GM21526 (cell line): Measurements from ENCODE around the gene IP6K1.
"Not testable (repeated sequence)": the region's sequence is repeated elsewhere in the genome, so short reads cannot be mapped to it uniquely, and the experiment has no call there.

Source experiments
- ATAC-seq: cut with Tn5 transposase; IDR thresholded peaks from one replicate; pipeline ENCODE4 v1.9.1; 2021; ENCODE audit warnings: moderate library complexity; ENCODE audit not compliant: unreplicated experiment, low FRiP score

The IP6K1 gene

GRCh38 chr3:49794926-49795905 lies 8.9 kb upstream of the IP6K1 start:
- no peak for ATAC-seq

- ATAC-seq, result no peak
These were observed 8.1 kb upstream of the IP6K1 start for GRCh38 chr3:49794431-49794830.

DNA sequence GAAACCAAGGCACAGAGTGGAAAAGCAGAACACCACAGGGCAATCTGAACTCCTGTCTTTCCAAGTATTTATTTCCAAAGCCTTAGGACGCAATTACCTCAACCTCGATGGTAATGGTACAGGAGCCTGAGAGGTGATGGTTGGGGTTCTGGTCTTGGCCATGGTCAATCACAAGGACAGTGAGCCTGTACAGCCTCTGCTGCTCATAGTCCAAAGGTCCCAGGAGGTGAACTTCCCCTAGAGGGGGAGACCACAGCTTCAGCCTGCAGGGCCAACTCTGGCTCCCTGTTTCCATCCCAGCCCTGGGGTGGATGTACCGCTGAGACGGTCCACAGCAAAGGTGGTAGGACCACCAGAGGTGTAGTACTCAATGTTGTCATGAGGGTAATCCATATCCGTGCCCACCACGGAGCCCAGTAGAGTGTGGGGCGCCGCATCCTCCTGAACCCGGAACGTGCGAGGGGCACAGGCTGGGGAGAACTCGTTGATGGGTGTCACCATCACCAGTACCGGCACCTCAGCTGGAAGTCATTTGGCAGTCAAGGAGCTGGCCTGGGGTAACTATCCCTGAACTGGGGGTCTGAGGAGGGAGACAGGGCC lies 7.2 kb upstream of the IP6K1 start:
- no peak for ATAC-seq

- no peak for ATAC-seq
These were observed 6.2 kb upstream of the IP6K1 start for GRCh38 chr3:49792371-49793150.

DNA sequence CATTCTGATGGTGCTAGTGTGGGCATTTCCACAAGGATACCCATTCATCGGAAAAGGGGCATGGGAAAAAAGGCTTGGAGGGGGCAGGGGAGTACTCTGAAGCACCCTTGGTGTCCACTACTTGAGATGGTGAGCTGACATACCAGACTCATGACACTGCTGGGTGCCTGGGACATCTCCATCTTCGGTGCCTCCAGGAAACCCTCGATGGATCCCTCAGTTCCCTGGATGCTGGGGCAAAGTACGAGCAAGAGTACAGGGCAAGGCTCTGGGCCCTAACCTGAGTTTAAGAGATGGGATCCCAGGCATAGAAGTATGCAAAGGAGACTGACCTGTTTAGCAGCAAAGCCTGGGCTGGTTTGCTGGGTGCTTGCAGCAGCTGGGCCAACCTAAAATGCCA lies 5.2 kb upstream of the IP6K1 start:
- no peak for ATAC-seq

DNA sequence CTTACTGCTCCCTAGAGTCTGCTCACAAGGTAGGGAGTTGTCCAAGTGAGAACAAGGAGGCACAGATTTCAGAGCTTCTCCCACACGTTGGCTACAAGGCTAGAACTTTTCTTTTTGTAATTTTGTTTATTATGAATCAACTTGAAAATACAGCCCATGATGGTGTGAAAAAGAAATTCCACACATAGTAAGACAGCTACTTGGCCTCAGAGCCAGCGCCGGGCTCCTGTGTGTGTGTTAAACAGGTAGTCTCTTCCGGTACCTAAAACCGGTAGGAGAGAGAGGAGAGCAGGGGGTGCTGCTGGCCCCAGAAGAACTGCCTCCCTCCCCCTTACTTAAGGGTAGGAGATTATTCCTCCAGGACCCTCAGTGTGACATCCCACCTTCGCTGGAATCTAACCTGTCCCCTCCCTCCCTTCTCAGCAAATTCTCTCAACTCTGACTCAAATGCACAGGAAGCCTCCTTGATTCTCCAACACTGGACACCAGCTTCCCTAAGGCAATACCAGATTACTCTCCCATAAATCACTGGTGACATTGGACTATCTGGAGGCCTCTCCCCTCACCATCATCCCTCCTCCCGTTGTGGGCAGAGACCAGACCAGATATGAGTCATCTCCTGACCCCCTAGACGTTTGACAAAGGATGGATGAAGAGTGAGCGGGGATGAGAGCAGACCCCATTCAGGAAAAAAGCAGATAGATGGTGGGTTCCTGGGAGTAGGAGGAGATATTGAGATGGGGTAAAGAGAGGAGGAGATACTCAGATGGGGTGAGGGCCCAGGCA lies 4.5 kb upstream of the IP6K1 start:
- ATAC-seq, result no peak

DNA sequence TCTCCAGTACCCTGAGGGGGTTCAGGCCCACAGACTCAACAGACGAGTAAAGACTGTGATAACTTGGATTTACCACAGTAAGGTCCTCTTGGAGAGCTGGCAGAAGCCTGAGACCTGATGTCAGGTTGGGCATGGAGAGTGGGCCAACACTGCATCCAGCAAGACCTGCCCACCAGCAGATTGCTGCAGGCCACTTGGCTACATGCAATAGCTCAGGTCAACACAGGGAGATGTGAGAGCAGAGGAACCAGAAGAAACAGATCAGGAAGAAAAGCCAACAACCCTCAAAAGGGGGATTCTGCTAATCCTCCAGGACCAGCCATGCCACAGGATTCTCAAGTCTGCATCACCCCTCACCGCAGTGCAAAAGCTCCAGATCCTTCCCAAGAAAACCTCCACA lies 1.7 kb upstream of the IP6K1 start:
- no peak for ATAC-seq

GRCh38 chr3:49787536-49787935 lies 1.2 kb upstream of the IP6K1 start:
- no peak for ATAC-seq

DNA sequence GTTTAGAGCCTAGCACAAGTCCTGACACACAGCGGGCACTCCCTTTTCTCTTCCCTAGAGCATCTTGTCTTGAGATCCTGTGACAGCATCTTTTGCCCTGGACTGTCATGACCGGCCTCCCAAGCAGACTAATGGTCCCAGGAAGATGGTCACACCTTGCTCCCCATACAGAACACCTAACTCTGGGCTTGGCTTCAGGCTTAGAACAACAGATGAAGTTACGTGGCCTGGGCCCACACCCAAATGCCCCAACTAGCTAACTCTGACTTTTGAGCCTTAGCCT lies 781 bp upstream of the IP6K1 start:
- ATAC-seq, result no peak

- peak; percentile 38 for ATAC-seq
These were observed 581 bp downstream of the IP6K1 start for GRCh38 chr3:49785565-49786356.

GRCh38 chr3:49782277-49782676 lies 4.1 kb downstream of the IP6K1 start:
- ATAC-seq, result not testable (repeated sequence)

DNA sequence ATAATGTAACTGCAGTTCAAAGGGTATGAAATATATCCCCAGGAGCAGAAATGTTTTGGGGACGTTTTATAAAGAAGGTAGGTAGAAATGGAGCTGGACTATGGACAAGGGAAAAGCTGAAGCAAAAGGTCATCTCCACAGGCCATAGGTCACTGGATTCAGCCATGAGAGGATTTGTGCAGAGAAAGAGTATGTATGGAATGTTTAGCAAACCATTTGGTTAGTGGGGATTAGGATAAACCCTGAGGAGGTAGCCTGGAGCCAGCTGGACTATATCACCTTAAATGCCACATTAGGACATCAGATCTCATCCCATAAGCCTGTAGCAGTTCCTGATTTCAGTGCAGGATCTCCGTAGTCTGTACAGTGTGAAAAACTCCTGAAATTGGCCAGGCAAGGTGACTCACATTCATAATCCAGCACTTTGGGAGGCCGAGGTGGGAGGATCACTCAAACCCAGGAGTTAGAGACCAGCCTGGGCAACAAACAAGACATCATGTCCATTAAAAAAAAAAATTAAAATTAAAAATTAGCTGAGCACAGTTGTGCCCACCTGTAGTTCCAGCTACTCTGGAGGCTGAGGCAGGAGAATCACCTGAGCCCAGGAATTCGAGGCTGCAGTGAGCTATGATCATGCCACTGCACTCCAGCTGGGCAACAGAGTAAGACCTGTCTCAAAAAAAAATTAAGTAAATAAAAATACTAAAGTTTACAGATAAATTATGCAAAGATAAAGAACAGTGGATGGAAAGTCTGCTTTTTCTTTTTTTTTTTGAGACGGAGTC lies 4.7 kb downstream of the IP6K1 start:
- ATAC-seq, result no peak

GRCh38 chr3:49780975-49781365 lies 5.4 kb downstream of the IP6K1 start:
- ATAC-seq, result not testable (repeated sequence)

DNA sequence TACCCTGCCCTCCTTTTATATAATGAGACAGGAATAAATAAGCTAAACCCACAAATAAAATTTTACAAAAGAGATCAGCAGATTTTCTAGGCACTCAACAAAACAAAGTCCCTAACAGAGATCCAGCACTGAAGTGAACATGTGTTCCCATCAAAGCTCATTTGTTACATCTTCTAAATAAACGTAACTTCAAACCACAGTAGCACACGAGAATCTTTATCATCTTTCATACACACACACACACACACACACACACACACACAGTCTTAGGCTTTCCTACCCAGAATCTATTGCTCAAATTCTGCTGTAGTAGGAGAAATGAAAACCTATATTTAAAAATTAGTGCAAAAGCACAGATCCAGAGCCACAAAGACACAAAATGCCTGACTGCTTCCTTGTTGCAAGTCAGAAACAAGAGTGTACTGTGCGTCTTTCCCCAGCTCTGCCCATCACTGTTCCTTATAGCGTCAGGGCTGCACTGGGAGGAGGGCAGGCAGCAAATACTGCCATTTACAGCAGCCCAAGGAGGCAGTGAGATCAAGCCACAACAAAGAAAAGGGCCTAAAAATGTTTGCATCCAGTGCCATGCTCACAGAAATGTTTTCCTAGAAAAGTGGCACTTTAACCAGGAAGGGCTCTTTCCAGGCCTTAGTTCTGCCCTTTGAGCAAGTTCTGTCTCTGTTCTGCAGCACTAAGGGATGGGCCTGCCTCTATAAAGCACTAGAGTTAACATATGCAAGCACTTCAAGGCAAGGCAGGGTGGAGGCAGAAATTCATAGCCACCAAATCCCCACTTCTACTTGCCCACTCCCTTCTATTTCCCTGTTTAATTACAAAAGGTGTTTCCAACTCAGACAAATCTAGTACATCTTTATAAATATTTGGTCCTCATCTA lies 6.0 kb downstream of the IP6K1 start:
- no peak for ATAC-seq

DNA sequence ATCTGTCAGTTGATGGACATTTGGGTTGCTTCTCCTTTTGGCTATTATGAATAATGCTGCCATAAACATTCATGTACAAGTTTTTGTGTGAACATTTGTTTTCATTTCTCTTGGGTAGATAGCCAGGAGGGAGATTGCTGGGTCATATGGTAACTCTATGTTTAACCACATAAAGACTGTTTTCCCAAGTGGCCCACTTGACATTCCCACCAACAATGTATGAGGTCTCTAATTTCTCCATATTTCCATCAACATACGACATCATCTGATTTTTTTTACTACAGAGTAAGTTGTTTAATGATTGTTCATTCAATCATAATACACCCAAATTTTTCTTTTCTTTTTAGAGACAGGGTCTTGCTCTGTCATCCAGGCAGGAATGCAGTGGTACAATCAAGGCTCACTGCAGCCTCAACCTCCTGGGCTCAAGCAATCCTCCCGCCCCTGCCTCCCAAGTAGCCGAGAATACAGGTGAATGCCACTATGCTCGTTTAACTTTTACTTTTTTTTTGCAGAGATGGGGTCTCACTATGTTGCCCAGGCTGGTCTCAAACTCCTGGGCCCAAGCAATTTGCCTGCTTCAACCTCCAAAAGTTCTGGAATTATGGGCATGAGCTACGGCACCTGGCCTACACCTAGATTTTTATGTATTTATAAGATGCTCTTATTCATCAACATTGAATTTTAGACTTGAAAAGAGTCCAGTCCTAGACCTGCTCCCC lies 6.8 kb downstream of the IP6K1 start:
- ATAC-seq, result no peak

- not testable (repeated sequence) for ATAC-seq
These were observed 10.2 kb downstream of the IP6K1 start for GRCh38 chr3:49776101-49776500.

GRCh38 chr3:49775538-49775937 lies 10.8 kb downstream of the IP6K1 start:
- ATAC-seq, result no peak
